Activated CD4-positive, alpha-beta T cell treated with anti-CD3 and anti-CD28 coated beads, Interleukin-2, amount 50 U/mL, for 24 hours (primary cell): Measurements from ENCODE around the gene EXD3.
"Not testable (repeated sequence)": the region's sequence is repeated elsewhere in the genome, so short reads cannot be mapped to it uniquely, and the experiment has no call there.

ENCODE experiments used
- DNase-seq, 2 donors: peaks; one replicate each; pipeline ENCODE4 v3.0.0-alpha.2; 2020; ENCODE audit warnings: low read depth in 1 of 2, low spot score in 1 of 2

Gene EXD3, protein sequence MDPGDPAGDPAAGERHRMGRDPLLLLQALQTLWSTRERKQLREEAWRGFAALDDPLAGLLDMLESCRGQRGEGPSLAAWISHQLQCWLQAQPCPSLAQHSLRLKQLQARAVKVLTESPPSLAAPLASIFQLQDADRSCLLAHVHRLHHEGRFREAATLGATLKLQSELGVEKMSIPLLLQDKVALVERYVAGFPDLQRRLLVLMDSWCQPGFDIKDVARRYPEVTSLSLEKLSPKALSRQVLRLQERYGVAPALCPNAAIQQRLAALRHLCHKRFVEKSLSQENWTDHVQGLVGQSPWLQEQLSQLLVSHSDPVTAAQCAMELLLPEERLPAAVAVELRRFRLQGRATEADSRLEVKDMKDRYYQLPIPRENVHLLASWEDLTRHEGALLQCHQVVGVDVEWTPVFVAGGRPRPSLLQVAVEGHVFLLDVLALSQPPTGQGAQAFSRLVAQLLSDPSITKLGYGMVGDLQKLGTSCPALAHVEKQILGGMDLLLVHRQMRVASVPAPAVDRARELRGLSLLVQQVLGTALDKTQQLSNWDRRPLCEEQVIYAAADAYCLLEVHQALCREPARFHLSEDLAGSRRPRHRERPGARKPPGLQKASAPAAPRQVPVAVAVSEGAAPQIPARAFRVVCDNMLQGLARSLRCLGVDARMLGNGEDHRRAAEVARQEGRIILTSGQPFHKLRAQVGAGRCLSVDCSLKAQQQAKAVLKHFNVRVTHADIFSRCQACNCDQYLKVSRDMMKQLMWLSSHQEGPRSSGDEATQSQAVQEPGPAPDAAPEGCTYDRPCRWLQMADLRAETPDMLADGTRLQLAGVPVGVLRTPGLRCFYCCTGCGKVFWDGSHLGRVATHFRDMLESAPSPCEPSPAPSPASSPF

GRCh38 chr9:137422604-137423513 lies at the start of gene EXD3, which contains the start of gene NOXA1:
Gene EXD3, minus strand, starts transcription at chr9:137423162. Its CDS starts 27,805 bp downstream, at chr9:137395357.
Gene NOXA1, plus strand, starts transcription at chr9:137423393. Its CDS starts 137 bp downstream, at chr9:137423530.
- peak; percentile 91 to 92 for DNase-seq

DNA sequence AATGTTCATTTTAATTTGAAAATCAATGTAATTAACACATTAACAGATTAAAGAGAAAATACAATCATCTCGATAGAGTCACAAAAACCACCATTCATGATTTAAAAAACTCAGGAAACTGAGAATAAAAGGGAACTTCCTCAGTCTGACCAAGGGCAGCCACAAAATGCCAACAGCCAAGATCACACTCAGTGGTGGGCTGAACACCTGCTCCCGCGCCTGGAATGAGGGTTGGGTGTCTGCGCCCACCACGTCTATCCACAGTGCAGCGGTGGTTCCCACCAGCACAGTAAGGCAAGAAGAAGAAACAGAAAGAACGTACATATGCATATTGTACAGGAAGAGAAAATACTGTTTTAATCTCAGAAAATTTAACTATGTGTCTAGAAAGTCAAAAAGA lies 47.8 kb upstream of the EXD3 start:
- DNase-seq = no peak

- DNase-seq = no peak
Measured at GRCh38 chr9:137467896-137468295, 44.9 kb upstream of the EXD3 start.

DNA sequence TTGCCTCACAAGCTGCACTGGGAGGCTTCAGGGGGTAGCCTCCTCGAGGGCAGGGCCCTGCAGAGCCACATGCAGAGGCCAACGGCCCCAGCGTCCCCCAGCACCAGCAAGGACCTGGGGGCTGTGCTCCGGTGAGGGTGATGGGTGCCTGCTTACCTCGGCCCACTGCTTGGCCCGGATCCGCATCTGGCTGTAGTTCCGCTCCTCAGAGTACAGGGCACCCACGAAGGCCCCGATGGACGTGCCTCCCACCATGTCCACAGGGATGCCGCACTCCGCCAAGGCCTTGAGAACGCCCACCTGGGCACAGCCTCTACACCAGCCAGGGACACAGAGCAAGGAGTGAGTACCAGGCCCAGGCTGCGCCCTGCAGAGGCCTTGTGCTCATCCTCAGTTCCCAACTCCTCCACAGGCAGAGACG lies 44.2 kb upstream of the EXD3 start:
- DNase-seq = no peak

DNA sequence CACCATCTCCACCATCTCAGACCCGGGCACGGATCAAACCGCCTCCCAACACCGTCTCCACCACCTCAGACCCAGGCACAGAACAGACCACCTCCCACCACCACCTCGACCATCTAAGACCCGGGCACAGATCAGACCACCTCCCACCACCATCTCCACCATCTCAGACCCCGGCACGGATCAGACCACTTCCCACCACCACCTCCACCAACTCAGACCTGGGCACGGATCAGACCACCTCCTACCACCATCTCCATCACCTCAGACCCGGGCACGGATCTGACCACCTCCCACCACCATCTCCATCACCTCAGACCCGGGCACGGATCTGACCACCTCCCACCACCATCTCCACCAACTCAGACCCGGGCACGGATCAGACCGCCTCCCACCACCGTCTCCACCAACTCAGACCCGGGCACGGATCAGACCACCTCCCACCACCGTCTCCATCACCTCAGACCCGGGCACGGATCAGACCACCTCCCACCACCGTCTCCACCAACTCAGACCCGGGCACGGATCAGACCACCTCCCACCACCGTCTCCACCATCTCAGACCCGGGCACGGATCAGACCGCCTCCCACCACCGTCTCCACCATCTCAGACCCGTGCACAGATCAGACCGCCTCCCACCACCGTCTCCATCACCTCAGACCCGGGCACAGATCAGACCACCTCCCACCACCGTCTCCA lies 43.6 kb upstream of the EXD3 start:
- DNase-seq = not testable (repeated sequence)

DNA sequence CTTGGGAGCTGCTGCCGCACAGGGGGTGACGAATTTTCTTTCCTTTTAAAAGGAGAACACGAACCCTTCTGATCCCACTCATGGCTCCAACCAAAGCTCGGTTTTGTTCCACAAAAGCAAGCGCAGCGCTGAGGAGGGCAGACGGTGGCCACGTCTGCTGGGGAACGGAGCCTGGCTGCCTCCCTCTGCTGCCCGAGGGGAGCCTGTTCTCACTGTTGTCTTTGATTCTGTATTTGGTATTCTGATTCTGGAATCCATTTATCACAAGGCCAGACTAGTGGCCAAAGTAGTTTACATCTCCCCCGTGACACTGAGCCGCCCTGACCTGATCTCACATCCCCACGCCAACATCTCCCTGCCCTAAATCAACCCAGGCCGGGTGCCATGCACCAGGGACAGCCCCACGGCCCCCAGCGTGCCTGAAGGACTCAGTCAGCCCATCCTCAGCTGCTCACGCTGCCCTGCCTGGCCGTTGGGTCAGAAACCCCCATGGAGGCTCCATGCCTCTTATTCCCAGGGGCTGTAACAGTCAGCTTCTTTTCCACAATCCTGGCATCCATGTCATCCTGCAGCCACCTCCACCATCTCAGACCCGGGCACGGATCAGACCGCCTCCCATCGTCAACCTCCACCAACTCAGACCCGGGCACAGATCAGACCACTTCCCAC lies 42.9 kb upstream of the EXD3 start:
- DNase-seq = no peak

DNA sequence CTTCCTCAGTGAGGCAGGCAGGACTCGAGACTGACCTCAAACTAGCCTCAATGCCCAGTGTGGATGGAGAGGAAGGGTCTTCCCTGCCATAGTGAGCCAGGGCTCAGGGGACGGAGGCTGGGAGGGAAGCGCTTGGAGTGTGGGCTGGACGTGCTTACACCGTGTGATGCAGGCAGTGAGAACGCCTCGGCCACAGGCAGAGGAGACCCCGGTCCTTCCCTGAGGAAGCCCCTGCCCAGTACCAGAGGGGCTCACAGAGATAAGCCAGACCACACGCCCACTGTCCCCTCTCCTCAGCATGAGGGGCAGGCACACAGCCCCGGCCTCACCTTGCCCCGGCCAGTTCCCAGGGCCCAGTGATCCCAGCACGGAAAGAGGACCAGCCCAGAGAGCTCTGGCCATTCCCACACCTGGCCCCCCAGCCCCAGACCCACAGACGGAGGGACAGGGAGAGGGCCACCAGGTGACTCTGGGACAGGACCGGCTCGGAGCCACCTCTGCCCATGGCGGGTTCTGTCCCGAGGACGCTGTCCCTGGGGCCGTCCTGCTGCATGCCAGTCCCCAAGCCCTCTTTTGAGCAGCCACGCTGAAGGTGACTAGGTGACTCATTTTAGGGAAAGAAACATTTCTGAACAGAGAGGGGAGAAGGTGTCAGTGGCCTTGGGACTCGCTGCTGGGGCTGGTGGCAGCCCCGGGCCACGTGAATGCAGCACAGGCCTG lies 42.2 kb upstream of the EXD3 start:
- no peak for DNase-seq

DNA sequence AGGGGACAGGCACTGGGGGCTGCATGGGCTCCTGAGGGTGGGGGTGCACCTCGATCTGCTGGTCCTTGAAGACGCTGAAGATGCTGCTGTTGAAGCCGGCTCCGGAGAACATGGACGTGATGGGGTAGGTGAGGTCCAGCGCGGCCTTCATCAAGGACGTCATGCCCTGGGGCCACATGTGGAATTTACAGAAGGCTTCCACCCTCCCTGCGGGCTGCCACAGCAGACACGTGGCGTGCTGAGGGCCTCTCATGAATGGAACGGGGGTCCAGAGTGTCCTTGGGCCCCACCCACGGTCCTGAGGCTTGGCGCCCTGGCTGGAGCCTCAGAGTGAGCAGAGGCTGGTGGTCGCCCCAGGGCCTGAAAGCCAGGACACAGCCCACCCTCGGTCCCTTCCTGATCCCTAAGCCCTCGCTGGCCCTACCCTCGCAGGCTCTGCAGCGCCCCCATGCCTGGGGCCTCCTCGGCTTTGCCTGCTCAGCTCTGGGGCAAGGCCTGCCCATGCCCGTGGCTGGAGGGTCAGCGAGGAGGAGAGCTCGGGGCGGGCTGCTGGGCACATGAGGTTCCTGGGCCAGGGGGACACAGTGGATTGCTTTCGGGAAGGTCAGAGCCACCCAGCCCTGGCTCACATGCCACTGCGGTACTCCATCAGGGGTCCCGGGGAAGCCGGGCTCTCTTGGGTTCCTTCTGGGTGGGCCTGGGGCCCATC lies 41.5 kb upstream of the EXD3 start:
- no peak for DNase-seq

DNA sequence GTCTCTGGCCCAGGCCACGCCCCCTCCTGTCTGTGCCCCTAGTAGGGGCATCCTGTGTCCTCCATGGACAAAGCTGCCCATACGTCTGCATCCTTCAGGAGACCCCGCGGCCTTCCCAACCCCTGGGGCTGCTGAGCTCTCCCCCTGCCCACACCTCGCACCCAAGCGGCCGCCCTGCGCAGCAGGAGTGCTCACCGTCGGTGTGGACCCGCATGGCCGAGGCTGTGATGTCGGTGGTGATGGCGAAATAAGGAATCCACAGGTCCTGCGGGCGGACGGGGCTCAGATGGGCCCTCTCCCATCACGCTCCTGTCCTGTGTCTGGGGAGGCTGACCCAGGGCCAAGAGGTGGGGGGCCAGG lies 40.9 kb upstream of the EXD3 start:
- no peak for DNase-seq

- DNase-seq = no peak
Measured at GRCh38 chr9:137462986-137463930, 40.3 kb upstream of the EXD3 start.

DNA sequence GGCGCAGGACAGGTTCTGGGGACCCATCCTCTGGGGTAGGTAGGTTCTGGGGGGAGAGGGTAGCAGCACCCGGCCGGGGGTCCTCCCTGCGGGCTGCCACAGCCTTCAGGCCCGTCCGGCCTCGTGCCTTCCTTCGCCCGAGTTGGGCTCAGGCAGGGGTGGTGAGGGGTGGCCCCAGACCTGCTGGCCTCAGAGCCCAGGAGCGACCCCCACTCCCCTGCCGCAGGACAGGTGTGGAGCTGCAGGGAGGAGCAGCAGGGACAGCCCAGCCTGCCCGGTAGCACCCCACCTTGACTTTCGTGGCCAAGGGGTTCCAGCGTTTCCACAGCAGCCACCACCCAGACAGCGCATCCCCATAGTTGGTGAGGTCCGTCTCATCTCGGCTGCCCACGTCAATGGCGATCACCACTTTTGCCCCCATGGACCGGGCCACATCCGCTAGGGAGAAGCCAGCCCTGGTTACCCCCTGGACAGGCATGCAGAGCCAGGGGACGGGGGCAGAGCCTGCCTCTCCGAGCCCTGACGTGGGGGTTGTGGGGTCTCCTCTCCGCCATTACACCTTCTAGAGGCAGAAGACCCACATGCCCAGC lies 39.5 kb upstream of the EXD3 start:
- DNase-seq = no peak

DNA sequence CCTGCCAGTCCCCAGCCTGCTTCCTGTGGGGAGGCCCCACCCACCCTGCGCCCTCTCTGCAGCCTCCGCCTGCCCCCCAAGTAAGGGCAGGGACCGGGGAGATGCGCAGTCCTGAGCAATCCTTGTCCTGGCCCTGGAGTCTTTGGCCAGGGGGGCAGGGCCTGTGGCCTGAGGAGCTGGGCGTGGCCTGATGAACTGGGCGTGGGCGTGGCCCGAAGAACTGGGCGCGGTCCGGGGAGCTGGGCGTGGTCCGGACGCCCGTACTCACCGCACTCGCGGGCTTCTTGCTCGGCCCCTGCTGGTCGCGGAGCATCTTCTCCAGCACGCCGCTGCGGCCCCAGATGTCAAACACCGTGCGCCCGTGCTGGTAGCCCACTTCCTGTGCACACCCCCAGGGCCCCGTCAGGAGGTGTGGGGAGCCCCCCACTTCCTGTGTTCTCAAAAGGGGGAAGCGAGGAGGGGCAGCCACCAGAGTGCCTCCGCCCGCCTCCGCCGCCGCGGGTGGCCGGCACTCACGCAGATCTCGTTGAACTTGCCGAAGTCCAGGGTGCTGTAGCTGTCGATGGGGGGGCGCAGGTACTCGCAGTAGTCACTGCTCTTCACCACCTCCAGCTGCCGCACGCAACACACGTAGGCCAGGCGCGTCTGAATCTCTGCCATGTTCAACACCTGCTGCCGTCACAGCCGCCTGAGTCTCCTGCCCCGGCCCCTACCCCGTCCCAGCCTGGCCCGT lies 38.9 kb upstream of the EXD3 start:
- DNase-seq = peak in 1 of 2 donors; percentile 57

GRCh38 chr9:137461316-137461662 lies 38.3 kb upstream of the EXD3 start:
- no peak for DNase-seq

GRCh38 chr9:137460363-137461315 lies 37.7 kb upstream of the EXD3 start:
- DNase-seq = no peak

- no peak for DNase-seq
Measured at GRCh38 chr9:137459601-137460362, 36.8 kb upstream of the EXD3 start.
